Astrocyte (in vitro differentiated cells and primary cell): ENCODE results near the gene CCR6. TPM values are rescaled to one million over a fixed set of nuclear protein-coding genes. Genes with fewer than 3 reads are reported as not detected.

Experiments
- DNase-seq: peaks from one replicate; pipeline ENCODE4 v3.0.0-alpha.2; 2010; ENCODE audit warnings: low read depth
- FAIRE-seq: peaks from 2 replicates; lab custom pipeline; 2011; peaks lifted over from hg19 to GRCh38; lab: Jason Lieb, UNC
- H2AFZ ChIP-seq: 2 replicates; pipeline ENCODE4 v1.6.0; 2012; ENCODE audit warnings: low read depth, low read length, inconsistent platforms
- H3K27ac ChIP-seq: 2 replicates; pipeline ENCODE4 v1.5.1; 2011; ENCODE audit warnings: low read depth, low read length, inconsistent platforms
- H3K27me3 ChIP-seq: 2 replicates; pipeline ENCODE4 v1.6.0; 2011; ENCODE audit warnings: low read length, inconsistent platforms; ENCODE audit not compliant: insufficient read depth
- H3K36me3 ChIP-seq: 2 replicates; pipeline ENCODE4 v1.5.1; 2011; ENCODE audit warnings: low read length, inconsistent platforms; ENCODE audit not compliant: insufficient read depth
- H3K4me1 ChIP-seq: 2 replicates; pipeline ENCODE4 v1.5.1; 2011; ENCODE audit warnings: low read length, inconsistent platforms; ENCODE audit not compliant: insufficient read depth
- H3K4me2 ChIP-seq: 2 replicates; pipeline ENCODE4 v1.6.0; 2012; ENCODE audit warnings: low read length, inconsistent platforms
- H3K4me3 ChIP-seq: 2 replicates; pipeline ENCODE4 v1.5.1; 2011; ENCODE audit warnings: low read depth, mild to moderate bottlenecking, low read length, inconsistent platforms; ENCODE audit not compliant: insufficient read depth
- H3K79me2 ChIP-seq: 2 replicates; pipeline ENCODE4 v1.6.0; 2012; ENCODE audit warnings: mild to moderate bottlenecking, low read length, inconsistent platforms; ENCODE audit not compliant: insufficient read depth
- H3K9ac ChIP-seq: 2 replicates; pipeline ENCODE4 v1.6.0; 2012; ENCODE audit warnings: mild to moderate bottlenecking, low read length, inconsistent platforms
- H3K9me3 ChIP-seq: 2 replicates; pipeline ENCODE4 v1.5.1; 2012; ENCODE audit warnings: low read depth, mild to moderate bottlenecking, low read length, inconsistent platforms; ENCODE audit not compliant: insufficient read depth
- H4K20me1 ChIP-seq: 2 replicates; pipeline ENCODE4 v1.6.0; 2012; ENCODE audit warnings: low read length, inconsistent platforms; ENCODE audit not compliant: insufficient read depth
- H3K27ac Mint-ChIP-seq: one replicate; pipeline ENCODE4 v1.8.0; 2021; ENCODE audit warnings: mild to moderate bottlenecking, mixed read lengths; ENCODE audit not compliant: unreplicated experiment
- H3K27me3 Mint-ChIP-seq: one replicate; pipeline ENCODE4 v1.8.0; 2021; ENCODE audit warnings: low read depth, mixed read lengths; ENCODE audit not compliant: unreplicated experiment
- H3K36me3 Mint-ChIP-seq: one replicate; pipeline ENCODE4 v1.8.0; 2021; ENCODE audit warnings: low read depth, mixed read lengths; ENCODE audit not compliant: unreplicated experiment
- H3K4me1 Mint-ChIP-seq: one replicate; pipeline ENCODE4 v1.8.0; 2021; ENCODE audit warnings: low read depth, mixed read lengths; ENCODE audit not compliant: unreplicated experiment
- H3K4me3 Mint-ChIP-seq: one replicate; pipeline ENCODE4 v1.8.0; 2021; ENCODE audit warnings: mild to moderate bottlenecking, moderate library complexity, mixed read lengths; ENCODE audit not compliant: unreplicated experiment
- H3K9me3 Mint-ChIP-seq: one replicate; pipeline ENCODE4 v1.8.0; 2021; ENCODE audit warnings: mild to moderate bottlenecking, mixed read lengths; ENCODE audit not compliant: unreplicated experiment
- CTCF ChIP-seq: IDR thresholded peaks from 2 replicates; pipeline ENCODE4 v1.5.1; 2011; ENCODE audit warnings: low read depth, mild to moderate bottlenecking, inconsistent platforms, low read length, moderate library complexity; ENCODE audit not compliant: insufficient read depth
- EZH2 ChIP-seq: IDR thresholded peaks from 2 replicates; pipeline ENCODE4 v1.6.1; 2012; ENCODE audit warnings: mild to moderate bottlenecking, low read length, inconsistent platforms; ENCODE audit not compliant: insufficient read depth
- total RNA-seq: library from RNA; stranded (reverse); gene quantifications from 2 replicates; pipeline ENCODE4 v1.2.1, GENCODE V29; 2021

Gene CCR6
- total RNA-seq, 1 donor from 2014 or later: not detected

GRCh38 chr6:167077241-167077932 lies 45.5 kb upstream of the CCR6 start:
- Histone ChIP-seq H3K27ac (no peak overlapping the region), H3K4me3 (no peak overlapping the region), H3K79me2 (no peaks in the 10 kb centered on the region), H2AFZ (no peak overlapping the region), H3K4me2 (no peak overlapping the region), H3K4me1 (no peaks in the 10 kb centered on the region), H3K9me3 (no peaks in the 10 kb centered on the region), H3K36me3 (no peaks in the 10 kb centered on the region), H3K9ac (no peak overlapping the region), H3K27me3 (no peaks in the 10 kb centered on the region), H4K20me1 (no peaks in the 10 kb centered on the region)
- no peak for FAIRE-seq
- Mint-ChIP-seq H3K9me3 (peaks cover 7% of the 10 kb centered on the region), H3K4me1 (peaks cover 7% of the 10 kb centered on the region), H3K4me3 (no peak overlapping the region), H3K36me3 (peaks cover 4% of the 10 kb centered on the region), H3K27me3 (peaks cover 3% of the 10 kb centered on the region), H3K27ac (no peak overlapping the region)
- TF ChIP-seq CTCF (no peak), EZH2 (no peak)
- DNase-seq: no peak

- no peak overlapping the region for H3K27ac ChIP-seq
- no peak overlapping the region for H2AFZ ChIP-seq
- no peaks in the 10 kb centered on the region for H3K9me3 ChIP-seq
- Mint-ChIP-seq H3K9me3 (peaks cover 6% of the 10 kb centered on the region), H3K36me3 (peaks cover 3% of the 10 kb centered on the region), H3K27me3 (peaks cover 3% of the 10 kb centered on the region), H3K27ac (no peak overlapping the region), H3K4me1 (peaks cover 7% of the 10 kb centered on the region), H3K4me3 (no peak overlapping the region)
- no peak overlapping the region for H3K9ac ChIP-seq
- no peaks in the 10 kb centered on the region for H3K27me3 ChIP-seq
- no peak overlapping the region for H3K4me3 ChIP-seq
- FAIRE-seq: no peak
- TF ChIP-seq CTCF (no peak), EZH2 (no peak)
- H3K4me1 ChIP-seq: no peaks in the 10 kb centered on the region
- no peaks in the 10 kb centered on the region for H3K36me3 ChIP-seq
- DNase-seq: no peak
- H3K79me2 ChIP-seq: no peaks in the 10 kb centered on the region
- no peaks in the 10 kb centered on the region for H4K20me1 ChIP-seq
- H3K4me2 ChIP-seq: no peak overlapping the region
These were observed 44.2 kb upstream of the CCR6 start for GRCh38 chr6:167078745-167079144.

GRCh38 chr6:167079853-167080297 lies 43.0 kb upstream of the CCR6 start:
- Mint-ChIP-seq H3K27me3 (peaks cover 3% of the 10 kb centered on the region), H3K4me1 (peaks cover 7% of the 10 kb centered on the region), H3K9me3 (peaks cover 4% of the 10 kb centered on the region), H3K4me3 (no peak overlapping the region), H3K36me3 (peaks cover 3% of the 10 kb centered on the region), H3K27ac (no peak overlapping the region)
- no peaks in the 10 kb centered on the region for H4K20me1 ChIP-seq
- no peak for TF ChIP-seq EZH2
- no peak for TF ChIP-seq CTCF
- H3K4me1 ChIP-seq: no peaks in the 10 kb centered on the region
- H3K79me2 ChIP-seq: no peaks in the 10 kb centered on the region
- H3K4me3 ChIP-seq: no peak overlapping the region
- no peak overlapping the region for H2AFZ ChIP-seq
- no peak overlapping the region for H3K9ac ChIP-seq
- DNase-seq (no peak), FAIRE-seq (no peak)
- no peaks in the 10 kb centered on the region for H3K36me3 ChIP-seq
- H3K27ac ChIP-seq: no peak overlapping the region
- no peaks in the 10 kb centered on the region for H3K9me3 ChIP-seq
- H3K27me3 ChIP-seq: no peaks in the 10 kb centered on the region
- no peak overlapping the region for H3K4me2 ChIP-seq
